Kidney glomerular epithelial cell (primary cell): ENCODE results near the gene GALR2.

Experiments used
- DNase-seq: peaks from one replicate; lab custom pipeline; 2025; lab: John Stamatoyannopoulos, UW

The GALR2 gene

GRCh38 chr17:76095943-76096342 lies 21.4 kb downstream of the GALR2 start:
- no peak for DNase-seq

GRCh38 chr17:76097716-76098295 lies 23.2 kb downstream of the GALR2 start:
- DNase-seq, result no peak

DNA sequence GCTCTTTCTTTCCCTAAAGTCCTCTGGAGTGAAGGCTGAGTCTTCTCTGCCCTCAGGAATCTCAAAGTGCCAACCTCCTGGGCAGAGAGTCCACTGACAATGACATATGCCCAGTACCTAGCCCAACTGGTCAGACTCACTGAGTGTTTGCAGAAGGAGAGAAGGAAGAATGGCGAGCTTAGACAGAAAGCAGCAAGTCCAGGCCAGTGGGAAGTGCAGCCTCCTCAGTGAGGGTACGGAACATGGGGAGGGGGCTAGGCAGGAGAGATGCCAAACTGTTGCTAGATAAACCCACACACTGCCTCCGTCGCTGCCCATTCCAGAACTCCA lies 28.3 kb downstream of the GALR2 start:
- no peak for DNase-seq

- DNase-seq, result peak; percentile 85
Observed at GRCh38 chr17:76103274-76104139, 28.9 kb downstream of the GALR2 start, which contains the start of gene EXOC7. TSS of gene EXOC7 (minus strand) at chr17:76103787. CDS start at chr17:76103692, 95 bp downstream.

DNA sequence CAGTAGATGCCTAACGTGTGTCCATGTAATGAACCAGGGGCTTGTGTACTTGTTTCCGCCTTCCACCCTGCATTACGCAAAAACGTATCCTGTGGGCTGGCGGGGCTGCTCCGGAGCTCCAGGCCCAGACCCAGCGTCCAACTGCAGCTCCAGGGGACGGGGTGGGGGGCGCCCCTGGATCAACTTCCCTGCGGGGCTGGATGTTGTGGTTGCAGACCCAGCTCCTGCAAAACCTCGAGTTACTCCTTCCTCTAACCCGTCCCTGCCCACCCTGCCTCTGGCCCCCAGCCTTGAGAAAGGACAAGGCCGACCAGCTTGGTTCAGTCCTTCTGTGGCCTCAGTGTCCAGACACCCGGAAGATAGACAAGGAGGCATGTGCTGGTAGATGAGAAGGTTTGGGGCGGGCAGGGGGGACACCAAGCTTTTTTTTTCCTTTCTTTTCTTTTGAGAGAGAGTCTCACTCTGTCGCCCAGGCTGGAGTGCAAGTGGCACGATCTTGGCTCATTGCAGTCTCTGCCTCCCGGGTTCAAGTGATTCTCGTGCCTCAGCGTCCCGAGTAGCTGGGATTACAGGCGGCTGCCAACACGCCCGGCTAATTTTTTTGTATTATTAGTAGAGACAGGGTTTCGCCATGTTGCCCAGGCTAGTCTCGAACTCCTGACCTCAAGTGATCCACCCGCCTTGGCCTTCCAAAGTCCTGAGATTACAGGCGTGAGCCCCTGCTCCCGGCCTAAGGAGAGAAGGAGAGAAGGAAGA lies 29.7 kb downstream of the GALR2 start:
- no peak for DNase-seq

DNA sequence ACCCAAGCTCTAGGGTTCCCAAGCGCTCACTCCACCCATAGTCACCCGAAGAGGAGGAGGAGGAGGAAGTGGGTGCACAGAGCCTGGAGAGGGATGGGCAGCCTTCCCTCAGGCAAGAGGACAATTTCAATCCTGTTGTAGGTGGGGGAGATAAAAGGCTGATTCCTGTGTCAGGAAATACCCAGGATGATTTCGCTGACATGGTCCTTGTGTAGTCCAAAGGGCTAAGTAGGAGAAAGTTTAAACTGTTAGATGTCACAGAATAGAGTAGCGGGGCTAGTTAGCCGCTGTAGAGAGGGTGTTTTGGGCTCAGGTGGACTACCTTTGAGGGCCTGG lies 30.3 kb downstream of the GALR2 start:
- no peak for DNase-seq

- DNase-seq, result no peak
Observed at GRCh38 chr17:76106703-76107102, 32.1 kb downstream of the GALR2 start.

DNA sequence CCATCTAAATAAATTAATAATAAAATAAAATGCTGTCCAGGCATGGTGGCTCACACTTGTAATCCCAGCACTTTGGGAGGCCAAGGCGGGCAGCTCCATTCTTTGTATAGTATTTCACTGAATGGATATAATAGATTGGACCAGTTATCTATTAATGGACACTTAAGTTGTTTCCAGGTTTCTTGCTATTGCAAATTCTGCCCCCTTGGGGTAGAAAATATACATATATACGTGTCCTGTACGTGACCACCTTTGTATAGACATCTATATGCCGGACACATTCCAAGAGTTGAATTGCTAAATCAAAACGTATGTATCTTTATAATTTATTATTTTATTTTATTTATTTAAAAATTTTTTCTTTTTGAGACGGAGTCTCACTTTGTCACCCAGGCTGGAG lies 32.9 kb downstream of the GALR2 start:
- no peak for DNase-seq

- DNase-seq, result no peak
Observed at GRCh38 chr17:76111956-76112355, 37.4 kb downstream of the GALR2 start.

DNA sequence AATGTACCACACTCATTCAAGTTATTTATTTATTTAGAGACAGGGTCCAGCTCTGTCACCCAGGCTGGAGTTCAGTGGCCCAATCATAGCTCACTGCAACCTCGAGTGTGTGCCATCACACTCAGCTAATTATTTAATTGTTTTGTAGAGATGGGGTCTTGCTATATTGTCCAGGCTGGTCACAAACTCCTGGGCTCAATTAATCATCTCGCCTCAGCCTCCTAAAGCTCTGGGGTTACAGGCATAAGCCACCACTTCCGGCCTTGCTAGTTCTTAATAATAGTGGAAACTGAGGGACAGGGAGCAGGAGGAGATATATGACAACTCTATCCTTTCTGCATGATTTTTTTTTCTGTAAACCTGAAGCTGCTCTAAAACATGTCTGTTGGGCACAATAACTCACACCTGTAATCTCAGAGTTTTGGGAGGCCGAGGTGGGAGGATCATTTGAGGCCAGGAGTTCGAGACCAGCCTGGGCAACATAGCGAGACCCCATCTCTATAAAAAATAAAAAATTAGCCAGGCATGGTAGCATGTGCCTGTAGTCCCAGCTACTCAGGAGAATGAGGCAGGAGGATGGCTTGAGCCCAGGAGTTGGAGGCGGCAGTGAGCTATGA lies 40.7 kb downstream of the GALR2 start:
- no peak for DNase-seq

DNA sequence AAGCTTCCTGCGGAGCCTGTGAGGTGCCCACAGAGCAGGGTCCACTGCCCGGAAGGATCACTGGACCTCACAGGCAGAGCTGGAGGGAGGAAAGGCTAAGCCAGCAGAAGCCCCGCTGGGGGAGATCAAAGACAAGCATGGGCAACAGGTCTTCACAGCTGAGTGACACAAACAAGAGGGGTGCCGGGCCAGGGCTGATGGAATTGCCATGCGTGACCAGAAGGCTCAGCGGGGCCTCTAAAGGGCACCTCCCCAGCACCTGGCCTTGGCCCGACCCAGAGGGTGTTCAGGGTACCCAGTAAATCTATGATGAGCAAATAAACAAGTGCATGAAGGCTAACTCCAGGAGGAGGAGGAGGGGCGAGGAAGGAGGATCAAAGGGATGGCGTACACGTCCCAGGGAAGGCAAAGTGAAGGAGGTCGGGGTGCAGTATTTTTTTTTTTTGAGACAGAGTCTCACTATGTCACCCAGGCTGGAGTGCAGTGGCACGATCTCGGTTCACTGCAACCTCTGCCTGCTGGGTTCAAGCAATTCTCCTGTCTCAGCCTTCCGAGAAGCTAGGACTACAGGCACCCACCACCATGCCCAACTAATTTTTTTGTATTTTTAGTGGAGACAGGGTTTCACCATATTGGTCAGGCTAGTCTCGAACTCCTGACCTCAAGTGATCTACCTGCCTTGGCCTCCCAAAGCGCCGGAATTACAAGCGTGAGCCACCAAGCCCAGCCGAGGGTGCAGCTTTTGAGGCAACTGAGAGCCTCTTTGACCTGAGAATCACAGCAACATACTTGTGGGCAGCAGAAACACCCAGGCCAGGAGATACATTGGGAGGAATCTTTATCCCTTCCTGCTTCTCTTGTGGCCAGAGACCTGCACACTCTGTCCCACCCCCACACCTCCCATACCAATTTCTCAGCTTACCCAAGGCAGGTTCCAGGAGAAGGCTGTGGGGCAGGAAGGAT lies 45.1 kb downstream of the GALR2 start:
- no peak for DNase-seq

DNA sequence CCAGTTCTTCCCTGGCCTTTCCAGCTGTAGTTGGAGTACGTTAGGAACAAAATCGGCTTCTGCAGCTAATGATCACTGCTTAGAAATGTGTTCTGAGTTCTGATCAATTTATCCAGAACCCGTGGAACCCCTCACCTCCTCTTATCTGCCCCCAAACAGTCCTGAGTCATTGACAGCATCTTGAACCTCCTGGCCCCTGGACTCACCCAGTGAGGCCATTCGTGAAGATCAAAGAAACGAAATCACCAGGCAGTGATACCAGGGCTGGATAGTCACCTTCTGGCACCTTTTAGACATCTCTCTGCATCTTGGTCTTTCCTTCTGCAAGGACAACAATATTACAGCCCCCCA lies 46.1 kb downstream of the GALR2 start:
- DNase-seq, result no peak

- DNase-seq, result no peak
Observed at GRCh38 chr17:76121932-76122430, 47.4 kb downstream of the GALR2 start.

DNA sequence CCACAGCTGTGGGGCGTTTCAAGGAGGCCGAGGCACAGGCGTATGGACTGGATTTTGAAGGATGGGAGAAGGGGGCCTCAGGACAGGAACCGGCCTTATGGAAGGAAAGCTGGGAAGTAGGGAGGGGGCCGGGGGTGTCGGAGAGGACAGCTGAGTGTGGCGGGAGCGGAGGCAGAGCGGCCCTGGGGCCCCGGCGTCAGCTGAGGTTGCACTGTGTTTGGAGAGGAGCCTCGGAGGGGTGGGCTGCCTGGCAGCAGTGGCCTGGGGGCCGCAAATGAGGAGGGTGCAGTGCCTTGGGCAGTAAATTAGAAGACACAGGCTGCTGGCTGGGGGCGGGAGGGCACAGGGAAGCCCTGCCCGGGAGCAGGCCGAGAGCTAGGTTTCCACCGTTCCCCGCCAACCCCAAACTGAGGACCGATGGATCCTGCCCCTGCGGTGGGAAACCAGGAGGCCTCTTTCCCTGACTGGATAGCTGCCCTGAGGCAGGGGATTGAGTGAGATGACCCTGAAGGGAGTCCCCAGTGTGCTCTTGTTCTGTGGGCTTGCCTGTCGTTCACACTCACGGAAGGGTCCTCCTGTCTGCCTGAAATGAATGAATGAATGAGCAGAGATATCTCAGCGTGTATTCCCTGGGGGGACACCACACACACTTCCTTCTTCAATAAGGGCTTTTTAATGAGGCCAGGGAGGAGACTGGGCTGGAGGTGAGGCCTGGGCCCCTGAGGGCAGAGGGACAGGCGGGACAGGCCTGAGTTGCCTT lies 48.0 kb downstream of the GALR2 start:
- DNase-seq, result no peak

DNA sequence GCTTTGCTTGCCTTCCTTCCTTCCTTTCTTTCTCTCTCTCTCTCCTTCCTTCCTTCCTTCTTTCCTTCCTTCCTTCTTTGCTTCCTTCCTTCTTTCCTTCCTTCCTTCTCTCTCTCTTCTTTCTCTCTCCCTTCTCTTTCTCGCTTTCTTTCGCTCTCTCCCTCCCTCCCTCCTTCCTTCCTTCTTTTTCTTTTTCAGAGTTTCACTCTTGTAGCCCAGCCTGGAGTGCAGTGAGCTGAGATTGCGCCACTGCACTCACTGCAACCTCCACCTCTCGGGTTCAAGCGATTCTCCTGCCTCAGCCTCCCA lies 48.6 kb downstream of the GALR2 start:
- no peak for DNase-seq

- no peak for DNase-seq
Observed at GRCh38 chr17:76123749-76124581, 49.4 kb downstream of the GALR2 start.

- no peak for DNase-seq
Observed at GRCh38 chr17:76124582-76125390, 50.2 kb downstream of the GALR2 start.

- no peak for DNase-seq
Observed at GRCh38 chr17:76125391-76125675, 50.8 kb downstream of the GALR2 start.

DNA sequence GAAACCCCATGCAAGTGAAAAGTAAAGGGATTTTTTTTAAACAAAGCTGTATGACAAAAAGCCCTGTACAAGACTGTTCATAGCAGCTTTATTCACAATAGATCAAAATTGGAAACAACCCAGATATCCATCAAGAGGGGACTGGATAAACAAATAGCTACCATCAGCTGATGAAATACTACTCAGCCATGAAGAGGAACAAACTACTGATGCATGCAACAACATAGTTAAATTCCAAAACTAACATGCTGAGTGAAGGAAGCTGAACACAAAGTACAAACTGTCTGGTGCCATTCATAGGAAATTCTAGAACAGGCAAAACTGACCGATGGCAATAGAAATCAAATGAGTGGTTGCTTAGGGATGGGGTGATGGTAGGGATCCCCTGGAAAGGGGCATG lies 51.3 kb downstream of the GALR2 start:
- DNase-seq, result no peak
